ENCODE measurements around the gene HIP1R.

The HIP1R gene

GRCh38 chr12:122858171-122858570 lies 22.9 kb downstream of the HIP1R start:
- TF ChIP-seq, protein P1, sequence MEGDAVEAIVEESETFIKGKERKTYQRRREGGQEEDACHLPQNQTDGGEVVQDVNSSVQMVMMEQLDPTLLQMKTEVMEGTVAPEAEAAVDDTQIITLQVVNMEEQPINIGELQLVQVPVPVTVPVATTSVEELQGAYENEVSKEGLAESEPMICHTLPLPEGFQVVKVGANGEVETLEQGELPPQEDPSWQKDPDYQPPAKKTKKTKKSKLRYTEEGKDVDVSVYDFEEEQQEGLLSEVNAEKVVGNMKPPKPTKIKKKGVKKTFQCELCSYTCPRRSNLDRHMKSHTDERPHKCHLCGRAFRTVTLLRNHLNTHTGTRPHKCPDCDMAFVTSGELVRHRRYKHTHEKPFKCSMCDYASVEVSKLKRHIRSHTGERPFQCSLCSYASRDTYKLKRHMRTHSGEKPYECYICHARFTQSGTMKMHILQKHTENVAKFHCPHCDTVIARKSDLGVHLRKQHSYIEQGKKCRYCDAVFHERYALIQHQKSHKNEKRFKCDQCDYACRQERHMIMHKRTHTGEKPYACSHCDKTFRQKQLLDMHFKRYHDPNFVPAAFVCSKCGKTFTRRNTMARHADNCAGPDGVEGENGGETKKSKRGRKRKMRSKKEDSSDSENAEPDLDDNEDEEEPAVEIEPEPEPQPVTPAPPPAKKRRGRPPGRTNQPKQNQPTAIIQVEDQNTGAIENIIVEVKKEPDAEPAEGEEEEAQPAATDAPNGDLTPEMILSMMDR (conservative IDR thresholded peaks at IDR 0.05) = no peak
- H3K27ac ChIP-seq = no peak overlapping the region

DNA sequence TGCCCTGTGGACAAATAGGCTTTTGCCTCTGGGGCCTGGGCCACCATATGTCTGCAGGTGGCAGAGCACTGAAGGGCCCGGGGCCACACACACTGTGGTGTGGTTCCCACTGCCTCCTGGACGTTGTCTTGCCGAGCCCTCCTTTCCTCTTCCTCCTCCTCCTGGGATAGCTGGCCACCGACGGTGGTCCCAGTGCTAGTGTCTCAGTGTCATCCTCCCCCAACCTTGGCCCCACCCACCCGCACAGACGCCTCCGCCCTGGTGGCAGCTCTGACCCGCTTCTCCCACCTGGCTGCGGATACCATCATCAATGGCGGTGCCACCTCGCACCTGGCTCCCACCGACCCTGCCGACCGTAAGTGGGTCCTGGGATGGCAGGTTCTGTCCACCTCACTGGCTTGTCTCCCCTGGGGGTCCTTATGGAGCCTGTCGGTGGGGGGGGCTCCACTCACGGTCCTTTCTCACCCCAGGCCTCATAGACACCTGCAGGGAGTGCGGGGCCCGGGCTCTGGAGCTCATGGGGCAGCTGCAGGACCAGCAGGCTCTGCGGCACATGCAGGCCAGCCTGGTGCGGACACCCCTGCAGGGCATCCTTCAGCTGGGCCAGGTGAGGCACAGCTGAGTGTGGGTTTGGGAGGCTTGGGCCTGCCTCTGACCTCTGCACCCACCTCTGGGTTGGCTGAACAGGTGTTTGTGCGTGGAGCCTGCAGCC lies 23.5 kb downstream of the HIP1R start:
- TF ChIP-seq, protein P1 (conservative IDR thresholded peaks at IDR 0.05) = no peak

GRCh38 chr12:122859303-122860039 lies 24.2 kb downstream of the HIP1R start:
- H3K27ac ChIP-seq = no peak overlapping the region
- TF ChIP-seq, protein P1 (conservative IDR thresholded peaks at IDR 0.05) = no peak

More for the DNA sequence above, 23.5 kb downstream of the HIP1R start:
- H3K27ac ChIP-seq = no peak overlapping the region

DNA sequence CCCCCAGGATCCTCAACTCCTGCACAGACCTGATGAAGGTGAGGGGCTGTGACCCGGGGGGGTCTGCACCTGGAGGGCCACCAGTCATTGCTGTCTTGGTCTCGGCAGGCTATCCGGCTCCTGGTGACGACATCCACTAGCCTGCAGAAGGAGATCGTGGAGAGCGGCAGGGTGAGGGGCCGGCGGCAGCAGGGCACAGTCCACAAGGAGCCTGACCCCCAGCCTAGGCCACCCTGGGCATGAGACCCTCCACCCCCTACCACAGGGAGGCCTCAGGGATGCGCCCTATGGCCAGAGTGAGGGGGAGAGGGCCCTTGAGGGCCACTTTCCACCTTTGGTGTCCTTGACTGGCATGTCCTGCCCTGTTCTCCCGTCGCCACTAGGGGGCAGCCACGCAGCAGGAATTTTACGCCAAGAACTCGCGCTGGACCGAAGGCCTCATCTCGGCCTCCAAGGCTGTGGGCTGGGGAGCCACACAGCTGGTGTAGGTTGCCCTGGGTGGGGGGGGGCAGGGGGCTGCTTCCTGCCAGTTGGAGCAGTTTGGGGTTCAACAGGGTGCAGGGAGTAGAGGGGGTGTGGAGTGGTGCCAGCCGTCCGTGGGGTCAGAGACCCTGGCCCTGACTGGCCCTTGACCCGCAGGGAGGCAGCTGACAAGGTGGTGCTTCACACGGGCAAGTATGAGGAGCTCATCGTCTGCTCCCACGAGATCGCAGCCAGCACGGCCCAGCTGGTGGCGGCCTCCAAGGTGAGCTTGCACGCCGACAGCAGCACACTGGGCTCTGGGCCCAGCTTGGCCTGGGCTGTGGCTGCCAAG lies 25.0 kb downstream of the HIP1R start:
- peak overlapping the region; percentile 34; the same call in 1 of the 2 replicates for H3K27ac ChIP-seq
- TF ChIP-seq, protein P1 (conservative IDR thresholded peaks at IDR 0.05) = peak; percentile 94

GRCh38 chr12:122860854-122861586 lies 25.8 kb downstream of the HIP1R start:
- H3K27ac ChIP-seq = peak overlapping the region; percentile 34; the same call in 1 of the 2 replicates
- TF ChIP-seq, protein P1 (conservative IDR thresholded peaks at IDR 0.05) = no peak

DNA sequence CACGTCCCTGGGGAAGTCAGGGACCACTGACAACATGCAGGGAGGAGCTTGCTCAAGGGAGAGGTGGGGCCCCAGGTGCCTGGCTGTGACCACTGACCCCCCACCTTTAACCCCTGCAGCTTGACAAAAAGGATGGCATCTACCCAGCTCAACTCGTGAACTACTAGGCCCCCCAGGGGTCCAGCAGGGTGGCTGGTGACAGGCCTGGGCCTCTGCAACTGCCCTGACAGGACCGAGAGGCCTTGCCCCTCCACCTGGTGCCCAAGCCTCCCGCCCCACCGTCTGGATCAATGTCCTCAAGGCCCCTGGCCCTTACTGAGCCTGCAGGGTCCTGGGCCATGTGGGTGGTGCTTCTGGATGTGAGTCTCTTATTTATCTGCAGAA lies 26.3 kb downstream of the HIP1R start:
- H3K27ac ChIP-seq = peak overlapping the region; percentile 72
- TF ChIP-seq, protein P1 (conservative IDR thresholded peaks at IDR 0.05) = no peak

Measured in VCaP (cell line).